ENCODE measurements around the gene CTDSP2.
A peak's percentile ranks its signal among the peaks of the same experiment; 100 is the strongest.

The CTDSP2 gene

GRCh38 chr12:57891542-57892228 lies 45.2 kb upstream of the CTDSP2 start:
- TF ChIP-seq CTCF (IDR thresholded peaks at IDR 0.05; ENCODE audit: low read depth, low read length, poor library complexity, severe bottlenecking) (no peak), EZH2phosphoT487 (IDR thresholded peaks at IDR 0.05; ENCODE audit: borderline replicate concordance, low read length) (no peak)
- no peak overlapping the region for H3K4me3 ChIP-seq (ENCODE audit: low read length)
- H3K27ac ChIP-seq (ENCODE audit: low read depth, low read length) = no peak overlapping the region
- H3F3A ChIP-seq (ENCODE audit: control insufficient read depth, insufficient read depth) = peaks cover 6% of the 10 kb centered on the region; the same call in 1 of the 2 replicates
- peaks cover 18% of the 10 kb centered on the region for H3K27me3 ChIP-seq (ENCODE audit: control insufficient read depth, low read length)
- H3K4me1 ChIP-seq (ENCODE audit: control insufficient read depth, low read length) = peaks cover 55% of the 10 kb centered on the region
- no peaks in the 10 kb centered on the region for H3K79me2 ChIP-seq (ENCODE audit: control insufficient read depth, low read length)
- H3K4me2 ChIP-seq (ENCODE audit: low read length) = peak overlapping the region; percentile 44
- H3K9me2 ChIP-seq (replicated peaks; ENCODE audit: control insufficient read depth, low read length) = no peaks in the 10 kb centered on the region
- H3K9me3 ChIP-seq (ENCODE audit: control insufficient read depth, insufficient read depth, low read length) = no peaks in the 10 kb centered on the region
- no peaks in the 10 kb centered on the region for H3K36me3 ChIP-seq (ENCODE audit: control insufficient read depth, low read length)
- H4K20me1 ChIP-seq (ENCODE audit: control insufficient read depth, insufficient read depth, low read depth, low read length) = no peaks in the 10 kb centered on the region

DNA sequence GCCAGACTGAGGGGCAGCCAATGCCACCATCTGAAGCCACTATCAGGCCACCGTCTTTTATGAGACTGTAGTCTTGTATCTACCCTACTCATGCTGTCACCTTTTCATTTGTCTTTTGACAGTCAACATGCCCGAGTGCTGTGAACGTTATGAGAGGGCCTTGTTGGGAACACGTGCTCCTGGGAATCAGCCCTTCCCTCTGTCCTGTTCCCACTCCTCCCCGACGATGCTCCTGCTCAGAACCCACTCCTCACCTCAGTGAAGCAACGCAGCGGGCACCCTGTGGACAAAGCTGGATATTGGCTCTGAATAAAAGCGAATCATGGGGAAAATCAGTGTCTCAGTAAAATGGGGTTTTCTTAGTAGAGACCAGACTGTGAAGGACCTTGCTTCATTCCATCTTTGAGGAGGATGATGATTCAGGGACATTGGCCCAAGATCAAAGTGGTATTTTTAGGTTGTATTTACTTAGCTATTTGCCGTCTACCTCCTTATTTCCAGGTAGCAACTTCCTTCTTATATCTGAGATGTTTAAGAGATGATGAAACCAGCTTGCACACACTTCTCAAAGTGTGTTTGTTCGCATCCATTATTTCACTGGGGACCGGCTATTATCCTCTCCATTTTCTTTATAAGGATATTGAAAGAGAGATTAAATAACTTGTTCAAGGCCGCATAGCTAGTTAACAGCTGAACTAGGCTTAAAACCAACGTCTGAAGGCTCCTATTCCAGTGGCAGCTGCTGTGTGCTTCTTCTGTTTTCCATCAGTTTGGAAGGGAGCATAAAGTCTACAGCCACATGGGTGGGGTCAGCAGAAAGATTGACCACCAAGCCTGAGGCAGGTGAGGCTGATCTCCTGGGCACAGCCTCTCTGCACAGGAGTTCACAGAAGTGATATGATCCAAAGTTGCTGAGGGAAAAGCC lies 43.9 kb upstream of the CTDSP2 start:
- H4K20me1 ChIP-seq (ENCODE audit: control insufficient read depth, insufficient read depth, low read depth, low read length) = no peaks in the 10 kb centered on the region
- peaks cover 5% of the 10 kb centered on the region; the same call in 1 of the 2 replicates for H3K27me3 ChIP-seq (ENCODE audit: control insufficient read depth, low read length)
- no peaks in the 10 kb centered on the region for H3K9me2 ChIP-seq (replicated peaks; ENCODE audit: control insufficient read depth, low read length)
- no peak overlapping the region for H3K27ac ChIP-seq (ENCODE audit: low read depth, low read length)
- H3K4me3 ChIP-seq (ENCODE audit: low read length) = no peak overlapping the region
- H3K9me3 ChIP-seq (ENCODE audit: control insufficient read depth, insufficient read depth, low read length) = no peaks in the 10 kb centered on the region
- TF ChIP-seq EZH2phosphoT487 (IDR thresholded peaks at IDR 0.05; ENCODE audit: borderline replicate concordance, low read length) (no peak), CTCF (IDR thresholded peaks at IDR 0.05; ENCODE audit: low read depth, low read length, poor library complexity, severe bottlenecking) (no peak)
- no peak overlapping the region for H3K4me2 ChIP-seq (ENCODE audit: low read length)
- H3K79me2 ChIP-seq (ENCODE audit: control insufficient read depth, low read length) = no peaks in the 10 kb centered on the region
- peaks cover 42% of the 10 kb centered on the region for H3K4me1 ChIP-seq (ENCODE audit: control insufficient read depth, low read length)
- no peaks in the 10 kb centered on the region for H3K36me3 ChIP-seq (ENCODE audit: control insufficient read depth, low read length)
- H3F3A ChIP-seq (ENCODE audit: control insufficient read depth, insufficient read depth) = peaks cover 6% of the 10 kb centered on the region; the same call in 1 of the 2 replicates

GRCh38 chr12:57889500-57889989 lies 43.0 kb upstream of the CTDSP2 start:
- H3K4me3 ChIP-seq (ENCODE audit: low read length) = no peak overlapping the region
- peaks cover 5% of the 10 kb centered on the region; the same call in 1 of the 2 replicates for H3K27me3 ChIP-seq (ENCODE audit: control insufficient read depth, low read length)
- no peaks in the 10 kb centered on the region for H4K20me1 ChIP-seq (ENCODE audit: control insufficient read depth, insufficient read depth, low read depth, low read length)
- H3K4me2 ChIP-seq (ENCODE audit: low read length) = no peak overlapping the region
- H3K27ac ChIP-seq (ENCODE audit: low read depth, low read length) = no peak overlapping the region
- no peaks in the 10 kb centered on the region for H3K36me3 ChIP-seq (ENCODE audit: control insufficient read depth, low read length)
- peaks cover 33% of the 10 kb centered on the region for H3K4me1 ChIP-seq (ENCODE audit: control insufficient read depth, low read length)
- H3K9me3 ChIP-seq (ENCODE audit: control insufficient read depth, insufficient read depth, low read length) = no peaks in the 10 kb centered on the region
- no peak for TF ChIP-seq EZH2phosphoT487 (IDR thresholded peaks at IDR 0.05; ENCODE audit: borderline replicate concordance, low read length)
- no peak for TF ChIP-seq CTCF (IDR thresholded peaks at IDR 0.05; ENCODE audit: low read depth, low read length, poor library complexity, severe bottlenecking)
- H3F3A ChIP-seq (ENCODE audit: control insufficient read depth, insufficient read depth) = peaks cover 6% of the 10 kb centered on the region; the same call in 1 of the 2 replicates
- no peaks in the 10 kb centered on the region for H3K9me2 ChIP-seq (replicated peaks; ENCODE audit: control insufficient read depth, low read length)
- no peaks in the 10 kb centered on the region for H3K79me2 ChIP-seq (ENCODE audit: control insufficient read depth, low read length)
